Astrocyte of the spinal cord (primary cell): ENCODE data around the gene SNN.

Experiments
- DNase-seq: peaks from one replicate; pipeline ENCODE4 v3.0.0; 2011; ENCODE audit warnings: low read depth, low spot score
- H3K4me3 ChIP-seq: 2 replicates; pipeline ENCODE4 v1.5.1; 2011; ENCODE audit warnings: low read depth, mild to moderate bottlenecking, low read length, moderate library complexity
- CTCF ChIP-seq: IDR thresholded peaks from 2 replicates; pipeline ENCODE4 v1.5.1; 2012; ENCODE audit warnings: low read depth, mild to moderate bottlenecking, low read length, inconsistent platforms
- in situ Hi-C: cut with HindIII; loops from 2 replicates; pipeline ENCODE4 v1.10.0; 2017; ENCODE audit warnings: low sequenced_read_pairs

SNN gene

GRCh38 chr16:11670171-11671131 lies 2.2 kb downstream of the SNN start:
- no peak overlapping the region for H3K4me3 ChIP-seq
- in situ Hi-C loops, result no loop called here
- DNase-seq, result no peak
- TF ChIP-seq CTCF, result no peak

- TF ChIP-seq CTCF, result no peak
- in situ Hi-C loops, result no loop called here
- no peak for DNase-seq
Measured at GRCh38 chr16:11671271-11671670, 3.0 kb downstream of the SNN start.

GRCh38 chr16:11671676-11672075 lies 3.4 kb downstream of the SNN start:
- DNase-seq, result no peak
- no peak for TF ChIP-seq CTCF
- no peak overlapping the region for H3K4me3 ChIP-seq
- in situ Hi-C loops, result no loop called here

More at GRCh38 chr16:11671271-11671670, 3.0 kb downstream of the SNN start:
- no peak overlapping the region for H3K4me3 ChIP-seq

- no peak overlapping the region for H3K4me3 ChIP-seq
- TF ChIP-seq CTCF, result no peak
- no peak for DNase-seq
- in situ Hi-C loops, result no loop called here
Measured at GRCh38 chr16:11672206-11673090, 4.2 kb downstream of the SNN start.

- in situ Hi-C loops, result no loop called here
- H3K4me3 ChIP-seq, result no peak overlapping the region
- DNase-seq, result no peak
Measured at GRCh38 chr16:11673091-11674000, 5.1 kb downstream of the SNN start.

More at GRCh38 chr16:11673091-11674000, 5.1 kb downstream of the SNN start:
- TF ChIP-seq CTCF, result no peak
